ENCODE data around the gene TPX2. TPM values are rescaled to one million over a fixed set of nuclear protein-coding genes. Genes with fewer than 3 reads are reported as not detected.

TPX2 gene
- total RNA-seq, 2 experiments from 2014 or later, result 166 to 175 TPM

DNA sequence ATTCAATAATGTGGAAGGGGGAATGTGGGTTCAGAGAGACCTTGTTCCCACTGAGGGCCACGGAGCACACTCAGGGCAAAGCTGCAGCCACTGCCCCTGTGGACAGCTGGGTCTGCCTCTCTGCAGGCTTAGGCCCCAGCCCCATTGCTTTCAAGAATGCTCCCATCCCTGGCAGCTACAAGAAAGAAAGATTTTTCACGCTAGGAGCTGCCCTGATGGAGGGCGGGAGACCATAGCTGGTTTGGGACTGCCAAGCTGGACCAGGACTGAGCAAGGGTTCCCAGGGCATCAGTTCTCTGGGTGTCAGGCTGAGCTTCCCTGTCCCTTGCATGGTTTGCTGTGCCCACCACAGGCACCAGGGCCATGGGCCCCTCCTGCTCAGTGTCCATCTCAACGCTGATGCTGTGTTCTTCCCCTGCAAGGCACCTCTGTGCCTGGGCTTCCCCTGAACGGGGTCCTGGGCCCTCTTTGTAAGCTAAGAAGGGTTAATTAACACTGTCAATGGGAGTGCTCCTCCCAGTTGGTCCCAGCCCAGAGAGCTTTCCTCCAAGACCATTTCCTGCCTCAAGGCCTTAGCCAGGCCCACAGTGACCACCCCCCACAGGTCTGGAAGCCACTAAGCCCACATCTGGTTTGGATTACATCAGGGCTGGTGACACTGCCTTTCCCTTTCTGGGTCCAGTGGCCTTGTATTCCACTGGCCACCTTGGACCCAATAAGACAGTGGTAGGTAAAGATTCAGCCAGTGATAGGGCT, 97.9 kb downstream of the TPX2 start:
- DNase-seq, result no peak
- Mint-ChIP-seq H3K27me3 (ENCODE audit: low read depth) (no peaks in the 10 kb centered on the region), H3K4me3 (no peak overlapping the region), H3K9me3 (no peaks in the 10 kb centered on the region), H3K4me1 (ENCODE audit: low read depth) (peaks cover 3% of the 10 kb centered on the region), H3K27ac (no peak overlapping the region), H3K36me3 (ENCODE audit: low read depth) (no peaks in the 10 kb centered on the region)
- intact Hi-C loops (cut with micrococcal nuclease), result no loop called here
- CTCF ChIA-PET, result interaction anchor here (0.6 to 3.5 kb wide), 6 partner anchors 10 to 46 kb away, joined by 3 to 18 read pairs (median 10); no protein-coding TSS in a partner anchor

DNA sequence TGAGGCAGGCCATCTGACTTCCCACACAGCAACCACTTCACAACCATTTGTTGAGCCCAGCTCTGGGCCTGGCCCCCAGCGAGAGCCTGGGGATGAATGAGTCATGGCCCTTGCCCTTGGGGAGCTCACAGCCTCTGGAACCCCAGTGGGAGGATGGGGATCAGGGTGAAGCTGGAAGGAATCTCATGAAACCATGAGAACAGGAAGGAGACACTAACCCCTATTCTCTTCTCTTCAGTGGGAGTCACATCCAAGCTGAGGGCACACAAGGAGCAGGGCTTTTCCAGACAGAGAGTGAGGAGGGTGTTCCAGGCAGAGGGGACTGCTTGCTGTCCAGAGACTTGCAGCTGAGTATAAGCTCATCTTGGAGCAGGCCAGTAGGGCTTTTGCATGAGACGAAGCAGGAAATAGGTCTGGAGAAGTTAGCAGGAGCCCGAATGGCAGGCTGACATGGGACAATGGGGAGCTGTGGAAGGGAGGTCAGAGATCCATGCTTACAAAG, 98.9 kb downstream of the TPX2 start:
- H3K27me3 Mint-ChIP-seq (ENCODE audit: low read depth), result no peaks in the 10 kb centered on the region
- H3K9me3 Mint-ChIP-seq, result no peaks in the 10 kb centered on the region
- H3K4me3 Mint-ChIP-seq, result no peak overlapping the region
- intact Hi-C loops (cut with micrococcal nuclease), result no loop called here
- CTCF ChIA-PET, result interaction anchor here (1.0 to 3.5 kb wide), 6 partner anchors 9 to 193 kb away, joined by 3 to 18 read pairs (median 11); no protein-coding TSS in a partner anchor
- H3K36me3 Mint-ChIP-seq (ENCODE audit: low read depth), result no peaks in the 10 kb centered on the region
- H3K4me1 Mint-ChIP-seq (ENCODE audit: low read depth), result peaks cover 3% of the 10 kb centered on the region
- no peak overlapping the region for H3K27ac Mint-ChIP-seq
- no peak for DNase-seq

- H3K36me3 Mint-ChIP-seq (ENCODE audit: low read depth), result no peaks in the 10 kb centered on the region
- CTCF ChIA-PET, result interaction anchor here (0.6 to 3.5 kb wide), 6 partner anchors 8 to 192 kb away, joined by 3 to 18 read pairs (median 11); no protein-coding TSS in a partner anchor
- no peak overlapping the region for H3K4me3 Mint-ChIP-seq
- intact Hi-C loops (cut with micrococcal nuclease), result no loop called here
- H3K4me1 Mint-ChIP-seq (ENCODE audit: low read depth), result peaks cover 3% of the 10 kb centered on the region
- DNase-seq, result no peak
- H3K27ac Mint-ChIP-seq, result no peak overlapping the region
- H3K9me3 Mint-ChIP-seq, result no peaks in the 10 kb centered on the region
- no peaks in the 10 kb centered on the region for H3K27me3 Mint-ChIP-seq (ENCODE audit: low read depth)
Measured at GRCh38 chr20:31838646-31839292, 99.7 kb downstream of the TPX2 start.

GRCh38 chr20:31839782-31840487, 100.8 kb downstream of the TPX2 start:
- peaks cover 3% of the 10 kb centered on the region for H3K4me1 Mint-ChIP-seq (ENCODE audit: low read depth)
- no peak overlapping the region for H3K4me3 Mint-ChIP-seq
- H3K27me3 Mint-ChIP-seq (ENCODE audit: low read depth), result no peaks in the 10 kb centered on the region
- intact Hi-C loops (cut with micrococcal nuclease), result no loop called here
- H3K36me3 Mint-ChIP-seq (ENCODE audit: low read depth), result no peaks in the 10 kb centered on the region
- no peak for DNase-seq
- H3K9me3 Mint-ChIP-seq, result no peaks in the 10 kb centered on the region
- H3K27ac Mint-ChIP-seq, result no peak overlapping the region
- CTCF ChIA-PET, result no interaction called here

DNA sequence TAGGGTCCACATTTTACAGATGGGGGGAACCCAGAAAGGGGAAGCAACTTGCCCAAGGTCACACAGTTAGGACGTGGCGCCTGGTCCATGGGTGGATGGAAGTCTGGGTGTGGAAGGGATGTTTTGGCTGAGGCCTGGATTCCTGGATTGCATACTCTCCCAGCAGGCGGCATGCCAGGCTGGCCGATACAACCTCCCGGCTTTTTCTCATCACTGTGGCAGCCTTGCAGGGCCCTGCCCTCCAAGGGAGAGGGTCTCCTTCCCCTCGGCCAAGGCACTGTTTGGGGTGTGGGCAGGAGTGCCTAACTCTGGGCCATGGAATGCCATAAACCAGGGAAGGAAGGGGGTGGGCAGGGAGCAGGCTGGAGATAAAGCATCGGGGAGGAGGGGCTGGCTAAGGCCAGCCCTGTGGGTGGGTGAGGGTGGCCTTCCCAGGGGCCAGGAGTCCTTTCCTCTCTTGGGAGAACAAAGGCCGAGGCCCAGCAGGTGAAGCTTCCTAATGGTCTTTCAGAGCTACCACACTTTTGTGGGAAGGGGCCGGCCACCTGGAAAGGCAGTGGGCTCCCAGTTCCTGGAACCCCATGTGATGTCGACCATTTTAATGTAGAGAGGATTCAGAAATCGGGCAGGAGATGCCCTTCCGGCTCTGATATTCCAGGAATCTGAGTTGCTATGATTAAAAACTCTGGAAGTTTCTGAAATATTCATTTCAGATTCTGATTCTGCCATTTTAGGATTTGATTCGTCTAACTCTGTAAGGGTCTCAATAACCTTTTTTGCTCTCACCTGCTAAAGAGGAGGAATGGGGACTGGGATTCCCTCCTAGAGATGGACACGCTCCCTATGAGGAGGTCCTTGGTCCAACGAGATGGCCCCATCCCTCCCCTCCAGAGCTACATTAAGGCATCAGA, 102.1 kb downstream of the TPX2 start:
- intact Hi-C loops (cut with micrococcal nuclease), result no loop called here
- Mint-ChIP-seq H3K36me3 (ENCODE audit: low read depth) (no peaks in the 10 kb centered on the region), H3K27ac (no peak overlapping the region), H3K4me3 (no peak overlapping the region), H3K4me1 (ENCODE audit: low read depth) (peaks cover under 1% of the 10 kb centered on the region), H3K27me3 (ENCODE audit: low read depth) (no peaks in the 10 kb centered on the region), H3K9me3 (no peaks in the 10 kb centered on the region)
- DNase-seq, result no peak
- CTCF ChIA-PET, result interaction anchor here (0.7 to 4.5 kb wide), 2 partner anchors 8 to 13 kb away, joined by 3 to 26 read pairs; no protein-coding TSS in a partner anchor

DNA sequence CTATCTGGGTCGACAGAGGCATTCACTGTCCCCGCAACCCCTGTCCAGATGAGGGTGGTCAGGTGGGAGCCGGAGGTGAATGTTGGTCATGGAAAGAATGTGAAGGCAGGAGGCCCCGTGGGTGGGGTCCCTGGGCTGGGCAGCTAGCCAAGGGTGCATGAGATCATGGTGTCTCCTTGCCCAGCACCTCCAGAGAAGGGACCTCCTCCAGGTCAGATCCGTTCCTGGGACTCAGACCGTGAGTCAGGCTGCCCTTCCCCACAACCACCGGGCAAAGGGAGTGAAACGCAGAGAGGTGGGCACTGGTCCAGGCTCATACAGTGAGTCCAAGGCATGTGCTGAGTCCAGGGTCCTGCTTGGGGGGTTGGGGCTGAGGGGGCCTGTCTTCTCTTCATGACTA, 102.8 kb downstream of the TPX2 start:
- H3K4me3 Mint-ChIP-seq, result no peak overlapping the region
- intact Hi-C loops (cut with micrococcal nuclease), result no loop called here
- no peaks in the 10 kb centered on the region for H3K4me1 Mint-ChIP-seq (ENCODE audit: low read depth)
- CTCF ChIA-PET, result interaction anchor here (0.7 to 4.5 kb wide), 2 partner anchors 8 to 12 kb away, joined by 3 to 26 read pairs; no protein-coding TSS in a partner anchor
- no peaks in the 10 kb centered on the region for H3K9me3 Mint-ChIP-seq
- H3K36me3 Mint-ChIP-seq (ENCODE audit: low read depth), result no peaks in the 10 kb centered on the region
- no peak for DNase-seq
- peaks cover 1% of the 10 kb centered on the region for H3K27me3 Mint-ChIP-seq (ENCODE audit: low read depth)
- no peak overlapping the region for H3K27ac Mint-ChIP-seq

DNA sequence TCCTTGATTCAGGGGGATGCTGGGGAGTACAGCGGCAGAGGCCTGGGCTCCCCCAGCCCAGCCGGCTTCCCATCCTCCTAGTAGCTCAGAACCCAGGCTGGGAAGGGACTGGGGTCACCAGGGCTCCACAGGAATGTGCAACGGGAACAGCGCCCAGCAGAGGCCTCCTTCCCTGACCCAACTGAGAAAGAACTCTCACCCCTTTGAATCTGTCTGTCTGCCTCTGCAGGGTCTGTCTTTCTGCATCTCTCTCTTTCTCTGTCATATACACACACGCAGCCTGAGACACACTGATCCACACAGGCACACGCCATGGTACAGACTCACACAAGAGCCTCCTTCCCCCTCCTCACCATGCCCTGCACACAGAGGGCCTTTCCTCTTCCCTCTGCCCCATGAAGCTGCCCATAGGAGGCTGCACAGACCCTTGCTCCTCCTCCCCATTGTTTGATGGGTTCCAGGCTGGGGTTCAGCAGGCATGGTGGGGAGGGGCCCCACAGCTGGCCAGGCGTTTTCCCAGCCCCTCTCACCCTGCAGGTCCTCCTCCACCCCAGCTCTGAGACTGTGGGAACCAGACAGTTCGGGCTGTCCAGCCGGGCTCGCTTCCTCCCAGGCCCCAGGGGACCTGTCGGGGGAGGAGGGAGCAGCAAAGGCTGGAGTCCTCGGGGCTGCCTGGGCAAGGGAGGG, 103.5 kb downstream of the TPX2 start:
- CTCF ChIA-PET, result interaction anchor here (4.5 to 5.4 kb wide), 2 partner anchors 12 to 20 kb away, joined by 26 to 53 read pairs; no protein-coding TSS in a partner anchor
- H3K4me3 Mint-ChIP-seq, result no peak overlapping the region
- peaks cover 1% of the 10 kb centered on the region for H3K27me3 Mint-ChIP-seq (ENCODE audit: low read depth)
- intact Hi-C loops (cut with micrococcal nuclease), result no loop called here
- H3K36me3 Mint-ChIP-seq (ENCODE audit: low read depth), result no peaks in the 10 kb centered on the region
- H3K27ac Mint-ChIP-seq, result no peak overlapping the region
- H3K9me3 Mint-ChIP-seq, result no peaks in the 10 kb centered on the region
- no peaks in the 10 kb centered on the region for H3K4me1 Mint-ChIP-seq (ENCODE audit: low read depth)
- DNase-seq, result no peak

DNA sequence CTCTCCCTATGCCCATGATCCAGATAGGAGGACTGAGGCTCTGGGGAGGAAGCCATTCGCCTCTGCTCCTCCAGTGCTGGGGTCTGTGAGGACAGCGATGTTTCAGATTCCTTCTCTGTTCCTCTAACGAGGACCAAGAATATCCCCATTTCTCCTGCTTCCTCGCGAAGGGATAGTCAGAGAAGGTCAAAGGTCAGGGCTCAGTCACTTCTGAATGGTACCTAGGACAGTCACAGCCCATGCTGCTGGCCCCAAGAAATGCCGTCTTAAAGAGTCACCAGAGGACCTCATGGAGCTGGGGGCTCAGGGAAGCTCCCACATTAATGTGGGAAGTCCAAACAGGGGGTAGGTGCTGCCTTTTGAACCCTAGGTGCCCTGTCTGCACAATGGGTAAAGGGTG, 104.2 kb downstream of the TPX2 start:
- no peaks in the 10 kb centered on the region for H3K9me3 Mint-ChIP-seq
- no peaks in the 10 kb centered on the region for H3K4me1 Mint-ChIP-seq (ENCODE audit: low read depth)
- H3K27ac Mint-ChIP-seq, result no peak overlapping the region
- no peaks in the 10 kb centered on the region for H3K36me3 Mint-ChIP-seq (ENCODE audit: low read depth)
- no peak for DNase-seq
- intact Hi-C loops (cut with micrococcal nuclease), result no loop called here
- H3K27me3 Mint-ChIP-seq (ENCODE audit: low read depth), result peaks cover 1% of the 10 kb centered on the region
- no peak overlapping the region for H3K4me3 Mint-ChIP-seq
- CTCF ChIA-PET, result interaction anchor here (4.5 to 5.4 kb wide), 2 partner anchors 11 to 20 kb away, joined by 26 to 53 read pairs; no protein-coding TSS in a partner anchor

- Mint-ChIP-seq H3K4me1 (ENCODE audit: low read depth) (no peaks in the 10 kb centered on the region), H3K27me3 (ENCODE audit: low read depth) (peaks cover 6% of the 10 kb centered on the region), H3K27ac (no peak overlapping the region), H3K9me3 (no peaks in the 10 kb centered on the region), H3K4me3 (no peak overlapping the region), H3K36me3 (ENCODE audit: low read depth) (no peaks in the 10 kb centered on the region)
- DNase-seq, result no peak
- CTCF ChIA-PET, result interaction anchor here (4.5 to 5.4 kb wide), 2 partner anchors 10 to 21 kb away, joined by 26 to 53 read pairs; no protein-coding TSS in a partner anchor
- intact Hi-C loops (cut with micrococcal nuclease), result no loop called here
Measured at GRCh38 chr20:31843881-31844280, 104.8 kb downstream of the TPX2 start.

- no peak for DNase-seq
- H3K4me3 Mint-ChIP-seq, result no peak overlapping the region
- H3K27ac Mint-ChIP-seq, result no peak overlapping the region
- H3K4me1 Mint-ChIP-seq (ENCODE audit: low read depth), result no peaks in the 10 kb centered on the region
- H3K27me3 Mint-ChIP-seq (ENCODE audit: low read depth), result peaks cover 7% of the 10 kb centered on the region
- no peaks in the 10 kb centered on the region for H3K36me3 Mint-ChIP-seq (ENCODE audit: low read depth)
- CTCF ChIA-PET, result interaction anchor here (0.6 to 5.4 kb wide), 4 partner anchors 10 to 244 kb away, joined by 3 to 53 read pairs (median 14); no protein-coding TSS in a partner anchor
- intact Hi-C loops (cut with micrococcal nuclease), result loop anchor here (5.0 kb wide), 1 partner anchor 213 kb away; no protein-coding TSS in a partner anchor
- no peaks in the 10 kb centered on the region for H3K9me3 Mint-ChIP-seq
Measured at GRCh38 chr20:31844737-31845299, 105.7 kb downstream of the TPX2 start.
